Vagina (tissue), 2 donors: ENCODE results near the gene SFXN2.

ENCODE experiments used
- CTCF ChIP-seq, 3 experiments: fragments of 450-650 bp in 2 of 3; fragments of 200-600 bp in 1 of 3; sonication (generic) in 1 of 3; IDR thresholded peaks; one replicate each; pipeline ENCODE4 v1.5.1; 2017 to 2019; ENCODE audit warnings: antibody characterized with exemption in 3 of 3, mild to moderate bottlenecking in 2 of 3, moderate library complexity in 2 of 3
- POLR2A ChIP-seq, 2 donors: fragments of 450-650 bp; IDR thresholded peaks; one replicate each; pipeline ENCODE4 v1.6.1; 2017; ENCODE audit warnings: antibody characterized with exemption in 2 of 2, mild to moderate bottlenecking in 2 of 2, moderate library complexity in 2 of 2

- TF ChIP-seq CTCF (IDR thresholded peaks at IDR 0.05) (no peak), POLR2A (IDR thresholded peaks at IDR 0.05) (no peak)
These were observed 62.5 kb downstream of the SFXN2 start for GRCh38 chr10:102776779-102777456.
